Gastroesophageal sphincter (tissue), 3 donors: ENCODE data around the gene ALG6.

Experiments used
- EP300 ChIP-seq: sonication (generic); formaldehyde crosslinking; IDR thresholded peaks from one replicate; pipeline ENCODE4 v1.6.1; 2017; ENCODE audit warnings: antibody characterized with exemption, mild to moderate bottlenecking
- POLR2A ChIP-seq, 2 donors: fragments of 450-650 bp; IDR thresholded peaks; one replicate each; pipeline ENCODE4 v1.6.1; 2017; ENCODE audit warnings: antibody characterized with exemption in 2 of 2, mild to moderate bottlenecking in 2 of 2, moderate library complexity in 1 of 2
- TF ChIP-seq, protein P1 (sequence below), 4 experiments: fragments of 200-600 bp in 2 of 4; fragments of 450-650 bp in 2 of 4; sonication (generic) in 1 of 4; IDR thresholded peaks; one replicate each; pipeline ENCODE4 v1.5.1; 2017 to 2019; ENCODE audit warnings: antibody characterized with exemption in 4 of 4, mild to moderate bottlenecking in 2 of 4, moderate library complexity in 2 of 4

DNA sequence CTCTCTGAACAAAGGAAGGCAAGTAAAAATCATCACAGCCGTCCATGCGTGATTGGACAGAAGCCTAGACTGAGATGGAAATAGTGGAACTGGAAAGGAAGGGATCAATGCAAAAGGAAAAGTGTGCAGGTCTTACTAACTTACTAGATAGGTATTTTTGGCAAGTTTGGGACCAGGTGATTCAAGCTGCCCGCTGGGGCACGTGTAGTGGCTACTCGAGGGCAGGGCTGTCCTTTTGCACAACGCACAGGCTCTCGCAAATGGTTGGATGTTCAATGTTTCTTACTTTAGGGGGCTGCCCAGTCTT is 566 bp upstream of the ALG6 start:
- TF ChIP-seq, protein P1, sequence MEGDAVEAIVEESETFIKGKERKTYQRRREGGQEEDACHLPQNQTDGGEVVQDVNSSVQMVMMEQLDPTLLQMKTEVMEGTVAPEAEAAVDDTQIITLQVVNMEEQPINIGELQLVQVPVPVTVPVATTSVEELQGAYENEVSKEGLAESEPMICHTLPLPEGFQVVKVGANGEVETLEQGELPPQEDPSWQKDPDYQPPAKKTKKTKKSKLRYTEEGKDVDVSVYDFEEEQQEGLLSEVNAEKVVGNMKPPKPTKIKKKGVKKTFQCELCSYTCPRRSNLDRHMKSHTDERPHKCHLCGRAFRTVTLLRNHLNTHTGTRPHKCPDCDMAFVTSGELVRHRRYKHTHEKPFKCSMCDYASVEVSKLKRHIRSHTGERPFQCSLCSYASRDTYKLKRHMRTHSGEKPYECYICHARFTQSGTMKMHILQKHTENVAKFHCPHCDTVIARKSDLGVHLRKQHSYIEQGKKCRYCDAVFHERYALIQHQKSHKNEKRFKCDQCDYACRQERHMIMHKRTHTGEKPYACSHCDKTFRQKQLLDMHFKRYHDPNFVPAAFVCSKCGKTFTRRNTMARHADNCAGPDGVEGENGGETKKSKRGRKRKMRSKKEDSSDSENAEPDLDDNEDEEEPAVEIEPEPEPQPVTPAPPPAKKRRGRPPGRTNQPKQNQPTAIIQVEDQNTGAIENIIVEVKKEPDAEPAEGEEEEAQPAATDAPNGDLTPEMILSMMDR (IDR thresholded peaks at IDR 0.05): no peak
- TF ChIP-seq EP300 (no peak), POLR2A (IDR thresholded peaks at IDR 0.05) (no peak)
